SK-N-SH (cell line): ENCODE data around the gene RAB8B. TPM values are rescaled to one million over a fixed set of nuclear protein-coding genes. Genes with fewer than 3 reads are reported as not detected.

Source experiments
- CTCF ChIA-PET: fragments of 300-600, 350-600 bp; formaldehyde crosslinking; extraction: SDS; loops from one replicate; lab custom pipeline; 2021; lab: Yijun Ruan, JAX
- POLR2A ChIA-PET: fragments of 350-600 bp; sonication (Branson Sonifier 250); formaldehyde crosslinking; extraction: SDS; loops from one replicate; lab custom pipeline; 2020; ENCODE audit warnings: antibody characterized with exemption, inconsistent platforms; lab: Yijun Ruan, JAX
- DNase-seq: peaks from one replicate; pipeline ENCODE4 v3.0.0; 2012
- H2AFZ ChIP-seq: fragments of 200-600 bp; sonication (generic); 2 replicates; pipeline ENCODE4 v1.8.1; 2016; ENCODE audit warnings: antibody characterized with exemption, mild to moderate bottlenecking, low read depth
- H3F3A ChIP-seq: fragments of 200-600 bp; sonication (generic); replicated peaks from 2 replicates; pipeline ENCODE3; 2016; ENCODE audit warnings: antibody characterized with exemption, mild to moderate bottlenecking; ENCODE audit not compliant: insufficient read depth
- H3K27ac ChIP-seq, 2 experiments: fragments of 200-500 bp in 1 of 2; fragments of 200-600 bp in 1 of 2; sonication (Bioruptor generic) in 1 of 2; sonication (generic), shearing (Covaris generic) in 1 of 2; 2 replicates each; pipeline versions ENCODE4 v1.5.1 to v1.6.1; 2014 to 2016; ENCODE audit warnings: low read depth in 2 of 2, inconsistent platforms in 1 of 2, low read length in 1 of 2, mild to moderate bottlenecking in 1 of 2, mixed read lengths in 1 of 2
- H3K27me3 ChIP-seq: fragments of 200-600 bp; sonication (generic), shearing (Covaris generic); 2 replicates; pipeline ENCODE4 v1.6.1; 2016; ENCODE audit warnings: mixed run types; ENCODE audit not compliant: insufficient read depth
- H3K36me3 ChIP-seq, 2 experiments: fragments of 200-500 bp in 1 of 2; fragments of 200-600 bp in 1 of 2; sonication (Bioruptor generic) in 1 of 2; sonication (generic) in 1 of 2; replicated peaks in 1 of 2; 2 replicates each; pipeline versions ENCODE3 to v1.5.1; 2014 to 2016; ENCODE audit warnings: low read length in 1 of 2, mild to moderate bottlenecking in 1 of 2; ENCODE audit not compliant: insufficient read depth in 2 of 2, control insufficient read depth in 1 of 2
- H3K4me1 ChIP-seq, 2 experiments: fragments of 200-500 bp in 1 of 2; fragments of 200-600 bp in 1 of 2; sonication (Bioruptor generic) in 1 of 2; sonication (generic), shearing (Covaris generic) in 1 of 2; 2 replicates each; pipeline versions ENCODE4 v1.5.1 to v1.6.1; 2014 to 2016; ENCODE audit warnings: low read depth in 1 of 2, low read length in 1 of 2, mixed run types in 1 of 2; ENCODE audit not compliant: insufficient read depth in 2 of 2, control insufficient read depth in 1 of 2
- H3K4me2 ChIP-seq: fragments of 200-600 bp; sonication (generic), shearing (Covaris generic); 2 replicates; pipeline ENCODE4 v1.6.1; 2017; ENCODE audit warnings: mixed run types
- H3K4me3 ChIP-seq, 2 experiments: fragments of 200-500 bp in 1 of 2; fragments of 200-600 bp in 1 of 2; sonication (Bioruptor generic) in 1 of 2; sonication (generic), shearing (Covaris generic) in 1 of 2; 2 replicates each; pipeline versions ENCODE4 v1.5.1 to v1.8.1; 2014 to 2016; ENCODE audit warnings: low read depth in 2 of 2, inconsistent platforms in 1 of 2, low read length in 1 of 2, mild to moderate bottlenecking in 1 of 2, mixed read lengths in 1 of 2, moderate library complexity in 1 of 2
- H3K79me2 ChIP-seq: fragments of 200-600 bp; sonication (generic); 2 replicates; pipeline ENCODE4 v1.8.1; 2017; ENCODE audit warnings: mild to moderate bottlenecking; ENCODE audit not compliant: insufficient read depth
- H3K9ac ChIP-seq: fragments of 200-600 bp; sonication (generic); 2 replicates; pipeline ENCODE4 v1.6.1; 2017; ENCODE audit warnings: mixed run types
- H3K9me2 ChIP-seq: fragments of 200-600 bp; sonication (generic); 2 replicates; pipeline ENCODE4 v1.6.1; 2017; ENCODE audit warnings: mixed run types
- H3K9me3 ChIP-seq: fragments of 200-600 bp; sonication (generic); 2 replicates; pipeline ENCODE4 v1.6.1; 2017; ENCODE audit warnings: mixed run types, mild to moderate bottlenecking, moderate library complexity
- H4K20me1 ChIP-seq: fragments of 200-600 bp; sonication (generic); 2 replicates; pipeline ENCODE4 v1.6.1; 2017; ENCODE audit warnings: mild to moderate bottlenecking, mixed run types; ENCODE audit not compliant: insufficient read depth
- CHD2 ChIP-seq: fragments of 150-350 bp; IDR thresholded peaks from 2 replicates; pipeline ENCODE4 v1.6.1; 2018; ENCODE audit warnings: low read length; ENCODE audit not compliant: partially characterized antibody
- EP300 ChIP-seq, 2 experiments: IDR thresholded peaks; 2 replicates each; pipeline versions ENCODE4 v1.4.0 to v1.6.1; 2012; ENCODE audit warnings: borderline replicate concordance in 1 of 2, low read depth in 1 of 2, low read length in 1 of 2
- FOSL2 ChIP-seq: IDR thresholded peaks from 2 replicates; pipeline ENCODE4 v1.4.0; 2012; ENCODE audit warnings: low read depth, mild to moderate bottlenecking, moderate library complexity, borderline replicate concordance
- FOXM1 ChIP-seq: IDR thresholded peaks from 2 replicates; pipeline ENCODE4 v1.4.0; 2012; ENCODE audit warnings: low read depth, mild to moderate bottlenecking
- GATA2 ChIP-seq: sonication (generic); formaldehyde crosslinking; IDR thresholded peaks from 2 replicates; pipeline ENCODE4 v1.5.0; 2020; ENCODE audit warnings: mild to moderate bottlenecking, missing genetic modification reagents
- MEF2A ChIP-seq: IDR thresholded peaks from 2 replicates; pipeline ENCODE4 v1.4.0; 2012; ENCODE audit warnings: low read depth, borderline replicate concordance
- NFIC ChIP-seq: IDR thresholded peaks from 2 replicates; pipeline ENCODE4 v1.4.0; 2012; ENCODE audit warnings: borderline replicate concordance
- POLR2AphosphoS5 ChIP-seq: IDR thresholded peaks from 2 replicates; pipeline ENCODE4 v1.6.1; 2012; ENCODE audit warnings: low read depth, low read length
- RAD21 ChIP-seq: IDR thresholded peaks from 2 replicates; pipeline ENCODE4 v1.6.1; 2012; ENCODE audit warnings: mild to moderate bottlenecking, low read length
- REST ChIP-seq: IDR thresholded peaks from 2 replicates; pipeline ENCODE4 v1.6.1; 2012; ENCODE audit warnings: mild to moderate bottlenecking, low read depth, low read length, moderate library complexity
- RFX5 ChIP-seq: IDR thresholded peaks from 2 replicates; pipeline ENCODE4 v1.6.1; 2012; ENCODE audit warnings: mild to moderate bottlenecking, improper control_type of control experiment, low read length
- RXRA ChIP-seq: IDR thresholded peaks from 2 replicates; pipeline ENCODE4 v1.4.0; 2012; ENCODE audit warnings: low read depth, mild to moderate bottlenecking, borderline replicate concordance
- YY1 ChIP-seq: IDR thresholded peaks from 2 replicates; pipeline ENCODE4 v1.4.0; 2012; ENCODE audit warnings: low read depth, mild to moderate bottlenecking
- WGBS: methylation state at CpG from one replicate; pipeline ENCODE4 v1.1.6; 2017; ENCODE audit warnings: low lambda C conversion rate; 5-methylcytosine and 5-hydroxymethylcytosine counted together
- polyA plus RNA-seq, 3 experiments: library from polyadenylated mRNA; depleted of rRNA; stranded (reverse); fragments of >200 nt; gene quantifications; 2 replicates each; pipeline ENCODE4 v1.2.3, GENCODE V29; 2012
- TF ChIP-seq, protein P1 (sequence below): IDR thresholded peaks from 2 replicates; pipeline ENCODE4 v1.4.0; 2012; ENCODE audit warnings: low read depth, borderline replicate concordance
- TF ChIP-seq, protein P2 (sequence below): IDR thresholded peaks from 2 replicates; pipeline ENCODE4 v1.4.0; 2012; ENCODE audit warnings: low read depth
- TF ChIP-seq, protein P3 (sequence below): fragments of 200-600 bp; sonication (generic); IDR thresholded peaks from 2 replicates; pipeline ENCODE4 v1.6.1; 2017; ENCODE audit warnings: antibody characterized with exemption, mild to moderate bottlenecking, moderate library complexity

The RAB8B gene
- polyA plus RNA-seq, 1 of the 3 experiments (the other 2 are of a cell fraction) = 5.4 TPM

- Histone ChIP-seq H3K27me3 (no peaks in the 10 kb centered on the region), H3K36me3 (peaks cover 14 to 61% of the 10 kb centered on the region in 2 experiments), H3K9me3 (no peaks in the 10 kb centered on the region), H3K4me1 (peaks cover 0 to 16% of the 10 kb centered on the region in 2 experiments; a peak in 2 of 4 replicates), H3K4me3 (no peak overlapping the region), H3K9me2 (no peaks in the 10 kb centered on the region), H3K9ac (no peak overlapping the region), H3F3A (peaks cover 12% of the 10 kb centered on the region)
- POLR2A ChIA-PET = no interaction called here
- WGBS = 92% methylated on average over 5 of the region's 5 CpGs
- no peak for DNase-seq
- TF ChIP-seq REST = no peak
- TF ChIP-seq, all 33 proteins: peak for 0
- Histone ChIP-seq H4K20me1 (no peaks in the 10 kb centered on the region), H3K27ac (no peak overlapping the region), H3K79me2 (no peaks in the 10 kb centered on the region), H2AFZ (no peak overlapping the region), H3K4me2 (no peak overlapping the region)
- CTCF ChIA-PET = no interaction called here
Measured at GRCh38 chr15:63260791-63261190, 71.4 kb downstream of the RAB8B start.

GRCh38 chr15:63261311-63261710 lies 71.9 kb downstream of the RAB8B start:
- Histone ChIP-seq H3K27ac (no peak overlapping the region), H3K9ac (no peak overlapping the region), H3K4me2 (no peak overlapping the region), H3K9me3 (no peaks in the 10 kb centered on the region), H3F3A (peaks cover 12% of the 10 kb centered on the region), H3K36me3 (peaks cover 14 to 63% of the 10 kb centered on the region in 2 experiments), H3K4me3 (no peak overlapping the region), H3K9me2 (no peaks in the 10 kb centered on the region), H4K20me1 (no peaks in the 10 kb centered on the region), H2AFZ (no peak overlapping the region), H3K4me1 (peaks cover 0 to 11% of the 10 kb centered on the region in 2 experiments; a peak in 2 of 4 replicates), H3K79me2 (no peaks in the 10 kb centered on the region), H3K27me3 (no peaks in the 10 kb centered on the region)
- CTCF ChIA-PET = no interaction called here
- POLR2A ChIA-PET = no interaction called here
- DNase-seq = no peak
- no peak for TF ChIP-seq YY1
- TF ChIP-seq, protein P1, sequence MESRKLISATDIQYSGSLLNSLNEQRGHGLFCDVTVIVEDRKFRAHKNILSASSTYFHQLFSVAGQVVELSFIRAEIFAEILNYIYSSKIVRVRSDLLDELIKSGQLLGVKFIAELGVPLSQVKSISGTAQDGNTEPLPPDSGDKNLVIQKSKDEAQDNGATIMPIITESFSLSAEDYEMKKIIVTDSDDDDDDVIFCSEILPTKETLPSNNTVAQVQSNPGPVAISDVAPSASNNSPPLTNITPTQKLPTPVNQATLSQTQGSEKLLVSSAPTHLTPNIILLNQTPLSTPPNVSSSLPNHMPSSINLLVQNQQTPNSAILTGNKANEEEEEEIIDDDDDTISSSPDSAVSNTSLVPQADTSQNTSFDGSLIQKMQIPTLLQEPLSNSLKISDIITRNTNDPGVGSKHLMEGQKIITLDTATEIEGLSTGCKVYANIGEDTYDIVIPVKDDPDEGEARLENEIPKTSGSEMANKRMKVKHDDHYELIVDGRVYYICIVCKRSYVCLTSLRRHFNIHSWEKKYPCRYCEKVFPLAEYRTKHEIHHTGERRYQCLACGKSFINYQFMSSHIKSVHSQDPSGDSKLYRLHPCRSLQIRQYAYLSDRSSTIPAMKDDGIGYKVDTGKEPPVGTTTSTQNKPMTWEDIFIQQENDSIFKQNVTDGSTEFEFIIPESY = no peak
- TF ChIP-seq FOSL2 = no peak
- no peak for TF ChIP-seq RXRA
- no peak for TF ChIP-seq MEF2A
- no peak for TF ChIP-seq CHD2
- TF ChIP-seq GATA2 (CRISPR knock-in tag) = no peak
- TF ChIP-seq, protein P2, sequence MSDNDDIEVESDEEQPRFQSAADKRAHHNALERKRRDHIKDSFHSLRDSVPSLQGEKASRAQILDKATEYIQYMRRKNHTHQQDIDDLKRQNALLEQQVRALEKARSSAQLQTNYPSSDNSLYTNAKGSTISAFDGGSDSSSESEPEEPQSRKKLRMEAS = no peak
- no peak for TF ChIP-seq RFX5
- TF ChIP-seq FOXM1 = no peak
- no peak for TF ChIP-seq NFIC
- no peak for TF ChIP-seq POLR2AphosphoS5
- TF ChIP-seq, protein P3, sequence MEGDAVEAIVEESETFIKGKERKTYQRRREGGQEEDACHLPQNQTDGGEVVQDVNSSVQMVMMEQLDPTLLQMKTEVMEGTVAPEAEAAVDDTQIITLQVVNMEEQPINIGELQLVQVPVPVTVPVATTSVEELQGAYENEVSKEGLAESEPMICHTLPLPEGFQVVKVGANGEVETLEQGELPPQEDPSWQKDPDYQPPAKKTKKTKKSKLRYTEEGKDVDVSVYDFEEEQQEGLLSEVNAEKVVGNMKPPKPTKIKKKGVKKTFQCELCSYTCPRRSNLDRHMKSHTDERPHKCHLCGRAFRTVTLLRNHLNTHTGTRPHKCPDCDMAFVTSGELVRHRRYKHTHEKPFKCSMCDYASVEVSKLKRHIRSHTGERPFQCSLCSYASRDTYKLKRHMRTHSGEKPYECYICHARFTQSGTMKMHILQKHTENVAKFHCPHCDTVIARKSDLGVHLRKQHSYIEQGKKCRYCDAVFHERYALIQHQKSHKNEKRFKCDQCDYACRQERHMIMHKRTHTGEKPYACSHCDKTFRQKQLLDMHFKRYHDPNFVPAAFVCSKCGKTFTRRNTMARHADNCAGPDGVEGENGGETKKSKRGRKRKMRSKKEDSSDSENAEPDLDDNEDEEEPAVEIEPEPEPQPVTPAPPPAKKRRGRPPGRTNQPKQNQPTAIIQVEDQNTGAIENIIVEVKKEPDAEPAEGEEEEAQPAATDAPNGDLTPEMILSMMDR = no peak
- TF ChIP-seq RAD21 = no peak
- no peak for TF ChIP-seq EP300 (IDR thresholded peaks at IDR 0.05; ENCODE audit: borderline replicate concordance in 1 of 2, low read depth in 1 of 2, low read length in 1 of 2)
- TF ChIP-seq REST = no peak
